COR-L47 (cell line): ENCODE data around the gene PANX3.
A peak's percentile ranks its signal among the peaks of the same experiment; 100 is the strongest.

Experiments used
- DNase-seq: peaks from one replicate; lab custom pipeline; 2025; lab: John Stamatoyannopoulos, UW

The PANX3 gene

GRCh38 chr11:124612567-124613246 lies 1.5 kb downstream of the PANX3 start:
- no peak for DNase-seq

- DNase-seq, result no peak
These were observed 7.6 kb downstream of the PANX3 start for GRCh38 chr11:124618863-124619262.

DNA sequence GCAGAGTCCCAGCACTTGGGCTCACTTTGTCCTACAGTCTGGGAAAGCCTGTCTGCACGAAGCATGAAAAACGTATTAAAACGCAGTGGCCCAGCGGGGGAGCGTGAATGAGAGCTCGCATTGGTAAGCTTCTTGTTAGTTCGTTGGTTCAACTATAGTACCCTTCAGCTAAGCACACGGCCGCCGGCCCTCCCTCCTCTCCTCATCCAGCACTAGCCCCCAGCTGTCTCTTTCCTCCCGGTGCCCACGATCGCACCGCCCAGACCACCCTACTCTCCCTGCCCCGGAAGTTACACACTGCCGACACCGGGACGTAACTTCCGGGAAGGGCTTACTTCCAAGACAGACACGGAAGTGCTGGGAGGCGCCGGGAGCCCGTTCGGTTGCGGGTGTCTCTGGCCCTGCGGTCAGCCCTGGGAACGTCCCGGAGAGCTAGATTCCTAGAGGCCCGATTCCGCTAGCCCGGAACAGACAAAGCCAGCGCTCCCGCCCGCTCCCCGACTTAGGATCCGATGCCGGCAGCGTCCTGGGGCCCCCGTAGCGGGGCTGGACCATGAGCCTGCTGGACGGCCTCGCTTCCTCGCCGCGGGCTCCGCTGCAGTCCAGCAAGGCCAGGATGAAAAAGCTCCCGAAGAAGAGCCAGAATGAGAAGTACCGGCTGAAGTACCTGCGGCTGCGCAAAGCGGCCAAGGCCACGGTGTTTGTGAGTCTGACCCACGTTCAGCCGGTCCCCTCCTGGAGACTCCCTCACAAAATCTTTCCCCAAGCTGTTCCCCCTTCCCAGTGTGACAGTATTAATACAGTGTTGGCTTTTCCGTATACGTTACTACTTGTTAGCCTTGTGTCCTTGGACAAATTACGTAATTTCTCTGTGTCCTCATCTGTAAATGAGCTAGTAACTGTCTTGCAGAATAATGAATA lies 11.6 kb downstream of the PANX3 start, which contains the start of gene TBRG1:
TBRG1 (plus strand) TSS at position 334 of the 921 bp plus-strand sequence; CDS start at position 554, 220 bp downstream.
- peak; percentile 81 for DNase-seq

DNA sequence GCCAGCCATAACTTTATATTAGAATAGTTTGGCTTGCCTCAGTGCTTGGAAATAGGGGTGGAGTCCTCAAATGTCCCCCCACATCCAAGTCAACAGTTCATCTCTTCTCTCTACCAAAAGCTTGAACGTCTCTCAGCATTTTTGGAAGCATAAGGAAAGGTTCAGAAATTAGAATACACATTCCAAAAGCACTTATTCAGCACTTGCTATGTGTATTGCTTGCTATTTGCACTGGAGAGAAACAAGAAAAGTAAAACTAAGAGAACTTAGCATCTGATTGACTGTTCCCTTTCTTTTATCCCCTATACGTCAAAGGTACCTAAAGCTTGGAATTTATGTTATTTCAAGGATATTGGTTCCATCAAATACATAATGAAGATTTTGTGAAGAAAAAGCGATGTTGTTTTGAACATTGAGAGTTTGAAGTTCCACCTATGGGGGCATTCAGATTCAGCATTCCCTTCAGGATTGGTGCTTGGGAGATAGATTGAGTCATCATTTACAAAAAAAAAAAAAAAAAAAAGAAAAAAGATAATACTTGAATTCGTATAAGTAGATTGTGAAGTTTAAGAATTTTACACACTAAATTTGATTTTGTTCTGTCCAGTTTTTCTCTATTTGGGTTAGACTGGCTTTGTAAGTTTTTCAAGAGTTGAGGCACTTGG lies 12.8 kb downstream of the PANX3 start:
- no peak for DNase-seq

- DNase-seq, result no peak
These were observed 14.4 kb downstream of the PANX3 start for GRCh38 chr11:124625504-124626168.

DNA sequence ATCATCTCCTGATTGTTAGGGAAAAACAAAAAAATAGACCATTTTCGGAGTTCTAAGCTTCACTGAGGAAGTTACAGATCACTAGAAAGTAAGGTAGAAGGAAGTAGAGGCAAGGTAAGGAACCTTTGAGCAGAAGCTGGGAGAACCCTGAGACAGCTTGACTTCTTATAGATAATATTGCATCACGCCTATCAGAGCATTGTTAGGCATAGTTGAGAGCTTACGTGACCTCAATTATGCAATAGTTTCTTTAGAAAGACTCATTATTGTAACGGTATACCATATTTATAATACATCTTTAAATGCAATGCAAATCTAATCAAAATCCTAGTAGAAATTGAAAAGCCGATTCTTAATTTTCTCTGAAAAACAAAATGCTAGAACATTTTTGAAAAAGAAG lies 16.3 kb downstream of the PANX3 start:
- DNase-seq, result no peak

GRCh38 chr11:124629961-124630360 lies 18.7 kb downstream of the PANX3 start:
- DNase-seq, result no peak

GRCh38 chr11:124633355-124633754 lies 22.1 kb downstream of the PANX3 start:
- DNase-seq, result no peak

DNA sequence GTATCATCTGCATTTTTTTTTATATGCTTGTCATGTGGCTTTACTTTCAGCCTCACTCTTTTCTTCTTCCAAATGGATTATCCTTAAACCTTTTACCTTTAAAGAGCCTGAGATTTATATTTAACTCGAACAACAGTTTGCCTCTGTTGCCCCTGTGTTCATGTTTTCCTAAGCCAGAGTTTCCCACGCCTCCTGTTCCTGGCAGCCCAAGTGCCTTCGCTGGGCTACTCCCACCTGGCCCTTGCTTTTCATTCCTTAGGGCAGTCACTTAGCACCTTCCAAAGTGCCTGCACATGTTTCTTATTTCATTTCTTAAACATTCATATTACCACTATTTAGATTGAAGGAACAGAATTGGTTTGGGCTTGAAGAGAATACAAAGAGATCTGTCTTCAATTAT lies 24.7 kb downstream of the PANX3 start:
- DNase-seq, result no peak

GRCh38 chr11:124638500-124638899 lies 27.3 kb downstream of the PANX3 start:
- DNase-seq, result no peak

DNA sequence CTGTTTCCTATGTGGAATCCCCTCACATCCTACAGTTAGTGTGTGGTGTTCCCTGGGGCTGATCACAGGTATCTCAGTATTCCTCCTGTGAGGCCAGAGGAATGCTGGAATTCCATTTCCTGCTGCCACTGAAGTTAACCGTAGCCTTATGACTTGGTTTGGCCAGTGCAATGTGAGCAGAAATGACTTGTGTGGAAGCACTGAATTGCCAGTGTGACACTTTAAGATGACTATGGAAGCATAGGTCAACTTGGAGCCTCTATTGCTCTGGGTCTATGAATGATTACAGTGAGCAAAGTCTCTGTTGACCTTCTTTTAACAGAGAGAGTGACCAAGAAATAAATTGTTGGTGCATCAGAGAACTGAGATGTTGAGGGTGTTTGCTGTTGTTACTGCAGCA lies 28.0 kb downstream of the PANX3 start:
- no peak for DNase-seq

DNA sequence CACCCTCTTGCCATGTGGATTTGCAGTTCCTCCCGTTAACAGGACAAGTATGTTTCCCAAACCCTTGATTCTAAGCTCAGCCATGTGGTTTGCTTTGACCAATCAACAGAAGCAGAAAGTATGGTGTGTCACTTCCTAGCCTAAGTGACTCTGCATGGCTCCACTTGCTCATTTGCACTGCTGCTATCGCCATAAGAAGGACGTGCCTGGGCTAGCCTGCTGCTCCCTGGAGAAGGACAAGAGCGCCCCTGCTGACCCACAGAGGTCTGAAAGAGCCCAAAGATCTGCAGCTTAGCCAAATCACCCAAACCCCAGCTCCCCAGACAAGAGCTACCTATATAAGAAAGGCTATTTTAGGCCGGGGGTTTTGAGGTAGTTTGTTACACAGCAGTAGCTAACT lies 29.4 kb downstream of the PANX3 start:
- DNase-seq, result no peak

DNA sequence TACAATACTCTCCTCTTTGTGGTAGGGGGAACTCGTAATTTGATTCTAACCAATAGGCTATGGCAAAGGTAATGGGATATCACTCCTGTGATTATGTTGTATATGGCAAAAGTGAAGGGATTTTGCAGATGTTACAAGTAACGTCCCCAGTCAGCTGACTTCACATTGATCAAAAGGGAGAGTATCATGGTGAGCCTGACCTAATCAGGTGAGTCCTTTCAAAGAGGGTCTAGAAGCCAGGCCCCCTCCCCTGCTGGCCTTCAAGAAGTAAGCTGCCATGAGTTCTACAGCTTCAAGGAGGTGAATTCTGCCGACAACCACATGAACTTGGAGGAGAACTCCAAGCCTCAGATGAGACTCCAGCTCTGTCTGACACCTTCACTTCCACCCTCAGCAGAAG lies 31.4 kb downstream of the PANX3 start:
- DNase-seq, result no peak

GRCh38 chr11:124643042-124643604 lies 31.9 kb downstream of the PANX3 start:
- no peak for DNase-seq

DNA sequence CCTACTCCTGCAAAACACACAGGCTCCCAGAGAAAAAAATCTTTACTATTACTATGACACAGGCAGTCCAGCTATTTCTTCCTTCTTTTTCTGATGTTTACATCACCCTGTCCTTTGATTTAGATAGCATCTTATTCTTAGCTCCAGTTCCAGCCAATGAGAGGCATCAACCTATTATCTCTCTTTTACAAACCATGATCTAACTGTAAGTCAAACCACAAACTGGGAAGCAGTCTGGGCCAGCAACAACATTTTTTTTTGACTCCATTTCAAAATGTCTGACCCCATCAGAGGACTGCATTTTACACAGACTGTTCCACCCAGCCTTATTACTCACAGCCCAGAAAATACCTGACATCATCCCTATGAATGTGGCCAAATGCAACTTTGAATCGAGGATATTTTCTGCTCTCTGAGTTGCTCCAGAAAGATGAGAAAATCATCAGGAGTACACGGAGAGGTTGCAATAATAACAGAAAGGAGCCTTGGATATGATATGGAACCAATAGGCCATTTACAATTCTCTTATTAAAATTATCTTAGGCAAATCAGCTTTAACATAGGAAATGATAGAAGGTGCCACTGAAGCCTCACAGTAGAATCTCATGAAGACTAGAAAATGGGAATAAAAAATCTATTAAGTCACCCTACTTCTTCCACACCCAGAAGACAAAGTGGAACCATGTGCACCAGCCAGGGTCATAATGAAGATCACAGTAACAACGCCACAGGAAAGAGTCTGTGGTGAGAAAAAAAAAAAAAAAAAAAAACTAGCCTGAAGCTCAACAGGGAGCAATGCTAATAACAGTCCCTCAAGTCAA lies 32.6 kb downstream of the PANX3 start:
- no peak for DNase-seq

DNA sequence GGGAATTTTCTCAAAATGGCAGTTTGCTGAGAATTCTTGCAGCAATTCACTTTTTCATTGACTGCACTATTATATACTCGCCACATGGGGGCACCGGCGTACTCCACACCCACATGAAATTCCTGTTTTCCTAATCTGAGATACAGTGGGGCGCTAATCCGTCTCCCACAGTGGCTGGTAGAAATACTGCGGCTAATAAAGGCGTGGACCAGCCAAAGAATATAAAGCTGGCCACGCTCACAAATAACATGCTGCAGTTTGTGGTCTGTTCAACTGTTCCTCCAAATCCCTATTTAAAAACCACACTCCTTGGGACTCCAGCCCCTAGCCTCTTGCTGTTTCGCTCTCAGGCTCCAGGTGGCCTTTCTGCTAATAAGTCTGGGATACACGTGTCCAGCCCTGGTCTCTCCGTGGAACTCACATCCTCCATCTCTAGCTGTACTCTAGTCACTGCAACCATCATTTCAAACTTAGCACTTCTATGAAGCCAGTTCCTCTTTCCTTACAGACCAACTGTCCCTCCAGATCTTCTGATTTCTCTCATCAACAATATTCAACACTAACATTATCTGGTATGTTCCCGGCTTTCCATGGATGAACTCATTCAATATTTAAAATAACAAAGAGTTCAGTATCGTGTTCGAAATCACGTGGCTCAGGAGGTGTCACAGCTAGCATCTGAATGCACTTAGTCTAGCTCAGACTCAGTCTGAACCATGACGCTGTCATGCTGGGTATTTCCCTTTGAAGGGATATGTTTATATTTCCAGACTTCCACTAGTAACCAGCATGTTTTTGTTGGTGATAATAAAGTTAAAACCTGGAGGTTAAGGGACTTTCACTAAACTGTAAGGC lies 33.4 kb downstream of the PANX3 start:
- DNase-seq, result peak; percentile 46

DNA sequence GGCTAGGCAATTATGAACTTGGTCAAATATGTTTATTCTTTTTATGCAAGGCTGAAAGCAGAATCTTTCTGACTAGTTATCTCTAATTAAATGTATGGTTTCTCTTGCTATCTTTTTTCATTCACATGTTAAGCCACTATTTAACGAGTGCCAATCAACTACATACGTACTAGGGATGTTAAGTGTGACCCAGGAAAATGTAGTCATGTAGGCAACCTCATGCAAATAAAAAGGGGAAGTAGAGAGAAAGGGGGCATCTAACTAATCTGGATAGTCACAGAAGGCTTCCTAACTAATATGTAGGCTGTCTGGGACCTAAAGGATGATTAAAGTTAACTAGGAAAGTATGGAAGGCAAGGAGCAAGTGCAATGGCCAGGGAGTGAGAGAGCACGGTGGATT lies 34.9 kb downstream of the PANX3 start:
- DNase-seq, result no peak

- DNase-seq, result no peak
These were observed 37.4 kb downstream of the PANX3 start for GRCh38 chr11:124648610-124649009.

- no peak for DNase-seq
These were observed 45.8 kb downstream of the PANX3 start for GRCh38 chr11:124656774-124657630.
